Adrenal gland (tissue), 5 donors: ENCODE data around the gene RDX.

Source experiments
- CTCF ChIP-seq, 6 experiments: fragments of 450-650 bp in 4 of 6; fragments of 200-600 bp in 2 of 6; sonication (generic) in 1 of 6; IDR thresholded peaks; 1 replicate in 5 of 6; 2 replicates in 1 of 6; pipeline versions ENCODE4 v1.5.1 to v1.8.0; 2016 to 2021; ENCODE audit warnings: antibody characterized with exemption in 6 of 6, mild to moderate bottlenecking in 2 of 6, moderate library complexity in 1 of 6
- POLR2A ChIP-seq, 2 donors: fragments of 450-650 bp; IDR thresholded peaks; one replicate each; pipeline ENCODE4 v1.6.1; 2017; ENCODE audit warnings: antibody characterized with exemption in 2 of 2, mild to moderate bottlenecking in 2 of 2, moderate library complexity in 1 of 2
- donor health status: DM: no; HTN: no; CAD: no.

DNA sequence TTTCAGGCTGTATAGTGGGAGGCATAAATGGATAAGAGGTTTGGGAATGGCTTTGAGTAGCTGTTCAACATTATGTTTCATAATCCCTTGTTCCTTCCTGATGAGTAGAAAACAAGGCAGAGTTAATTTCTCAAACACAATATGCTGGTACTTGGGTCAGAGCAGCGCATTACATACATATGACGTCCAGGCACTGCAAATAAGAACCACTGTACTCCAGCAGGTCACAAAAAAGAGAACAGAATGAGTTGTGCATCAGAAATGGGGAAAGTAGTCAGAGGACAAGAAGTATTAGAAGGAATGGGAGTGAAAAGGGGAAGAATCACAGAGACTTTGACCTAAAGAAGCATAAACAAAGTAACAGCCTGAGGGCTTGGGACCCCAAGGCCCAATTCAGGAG lies 44.0 kb upstream of the RDX start:
- TF ChIP-seq POLR2A (IDR thresholded peaks at IDR 0.05): no peak
- TF ChIP-seq CTCF (IDR thresholded peaks at IDR 0.05): no peak
